Measurements from ENCODE around the gene TAGLN2. TPM values are rescaled to one million over a fixed set of nuclear protein-coding genes. Genes with fewer than 3 reads are reported as not detected.
A peak's percentile ranks its signal among the peaks of the same experiment; 100 is the strongest.
"Not testable (repeated sequence)": the region's sequence is repeated elsewhere in the genome, so short reads cannot be mapped to it uniquely, and the experiment has no call there.

The TAGLN2 gene
- total RNA-seq, 1 donor from 2014 or later: 184 TPM

- intact Hi-C loops (cut with DNase I): no loop called here
- DNase-seq (ENCODE audit: low spot score) (no peak), ATAC-seq (no peak)
Measured at GRCh38 chr1:159914252-159915018, 10.9 kb downstream of the TAGLN2 start.

- no peak for ATAC-seq
Measured at GRCh38 chr1:159913451-159914192, 11.7 kb downstream of the TAGLN2 start.

GRCh38 chr1:159911326-159912070 lies 13.8 kb downstream of the TAGLN2 start:
- DNase-seq (ENCODE audit: low spot score) (no peak), ATAC-seq (no peak)
- intact Hi-C loops (cut with DNase I): no loop called here

More at GRCh38 chr1:159913451-159914192, 11.7 kb downstream of the TAGLN2 start:
- no peak for DNase-seq (ENCODE audit: low spot score)
- intact Hi-C loops (cut with DNase I): no loop called here

- ATAC-seq (no peak), DNase-seq (ENCODE audit: low spot score) (no peak)
- intact Hi-C loops (cut with DNase I): no loop called here
Measured at GRCh38 chr1:159908031-159908940, 17.0 kb downstream of the TAGLN2 start.

GRCh38 chr1:159906960-159907359 lies 18.3 kb downstream of the TAGLN2 start:
- intact Hi-C loops (cut with DNase I): no loop called here
- DNase-seq (ENCODE audit: low spot score) (no peak), ATAC-seq (no peak)

GRCh38 chr1:159904036-159904435 lies 21.3 kb downstream of the TAGLN2 start:
- DNase-seq (ENCODE audit: low spot score); intact Hi-C loops (cut with DNase I); ATAC-seq: not testable (repeated sequence)

- no peak for ATAC-seq
- intact Hi-C loops (cut with DNase I): no loop called here
- DNase-seq (ENCODE audit: low spot score): no peak
Measured at GRCh38 chr1:159902541-159902940, 22.8 kb downstream of the TAGLN2 start.

GRCh38 chr1:159900755-159901360 lies 24.4 kb downstream of the TAGLN2 start:
- DNase-seq (ENCODE audit: low spot score): no peak
- intact Hi-C loops (cut with DNase I): no loop called here
- ATAC-seq: no peak

GRCh38 chr1:159900086-159900680 lies 25.1 kb downstream of the TAGLN2 start, which contains the start of gene CFAP45:
Gene CFAP45 (minus strand): TSS chr1:159900165. CDS start chr1:159900098, 67 bp downstream.
- DNase-seq (ENCODE audit: low spot score) (peak; percentile 80), ATAC-seq (peak; percentile 94)
- intact Hi-C loops (cut with DNase I): no loop called here

GRCh38 chr1:159899634-159900033 lies 25.7 kb downstream of the TAGLN2 start:
- not testable (repeated sequence) for ATAC-seq; DNase-seq (ENCODE audit: low spot score)
- intact Hi-C loops (cut with DNase I): loop anchor here (10.0 kb wide), 1 partner anchor 105 kb away; no protein-coding TSS in a partner anchor

GRCh38 chr1:159898527-159898926 lies 26.8 kb downstream of the TAGLN2 start:
- intact Hi-C loops (cut with DNase I): loop anchor here (10.0 kb wide), 1 partner anchor 104 kb away; no protein-coding TSS in a partner anchor
- ATAC-seq (no peak), DNase-seq (ENCODE audit: low spot score) (no peak)

- intact Hi-C loops (cut with DNase I): loop anchor here (10.0 kb wide), 1 partner anchor 103 kb away; no protein-coding TSS in a partner anchor
- DNase-seq (ENCODE audit: low spot score) (no peak), ATAC-seq (no peak)
Measured at GRCh38 chr1:159897962-159898361, 27.3 kb downstream of the TAGLN2 start.

GRCh38 chr1:159896546-159896930 lies 28.8 kb downstream of the TAGLN2 start:
- intact Hi-C loops (cut with DNase I): loop anchor here (10.0 kb wide), 1 partner anchor 102 kb away; no protein-coding TSS in a partner anchor
- ATAC-seq (no peak), DNase-seq (ENCODE audit: low spot score) (no peak)

GRCh38 chr1:159895836-159896545 lies 29.3 kb downstream of the TAGLN2 start:
- intact Hi-C loops (cut with DNase I): loop anchor here (10.0 kb wide), 1 partner anchor 101 kb away; no protein-coding TSS in a partner anchor
- ATAC-seq (peak; percentile 39), DNase-seq (ENCODE audit: low spot score) (no peak)

- ATAC-seq (no peak), DNase-seq (ENCODE audit: low spot score) (no peak)
- intact Hi-C loops (cut with DNase I): loop anchor here (10.0 kb wide), 1 partner anchor 100 kb away; no protein-coding TSS in a partner anchor
Measured at GRCh38 chr1:159895286-159895685, 30.0 kb downstream of the TAGLN2 start.

- ATAC-seq: no peak
- intact Hi-C loops (cut with DNase I): loop anchor here (10.0 kb wide), 1 partner anchor 98 kb away; no protein-coding TSS in a partner anchor
- DNase-seq (ENCODE audit: low spot score): no peak
Measured at GRCh38 chr1:159892944-159893343, 32.4 kb downstream of the TAGLN2 start.

Measured in sciatic nerve (tissue), 2 donors.